CD8-positive, alpha-beta memory T cell (primary cell): ENCODE results near the gene CLDN20. TPM values are rescaled to one million over a fixed set of nuclear protein-coding genes. Genes with fewer than 3 reads are reported as not detected.
A peak's percentile ranks its signal among the peaks of the same experiment; 100 is the strongest.
"Not testable (repeated sequence)": the region's sequence is repeated elsewhere in the genome, so short reads cannot be mapped to it uniquely, and the experiment has no call there.

Source experiments
- CTCF ChIA-PET: fragments of 350-600 bp; sonication (Branson Sonifier 250); formaldehyde crosslinking; loops from one replicate; lab custom pipeline; 2021; ENCODE audit warnings: antibody characterized with exemption; lab: Charles Lee
- POLR2A ChIA-PET: fragments of 350-600 bp; sonication (Branson Sonifier 250); formaldehyde crosslinking; loops from one replicate; lab custom pipeline; 2021; ENCODE audit warnings: antibody characterized with exemption; lab: Charles Lee
- DNase-seq, 5 donors: peaks; one replicate each; pipeline versions ENCODE4 v3.0.0 to v3.0.0-alpha.2; 2020 to 2022; ENCODE audit warnings: mixed read lengths in 1 of 5
- H3K27ac ChIP-seq: one replicate; pipeline ENCODE4 v1.7.0; 2013; ENCODE audit warnings: low read depth, mild to moderate bottlenecking, low read length, moderate library complexity
- H3K27me3 ChIP-seq: 2 replicates; pipeline ENCODE4 v1.7.0; 2013; ENCODE audit warnings: low read length, mild to moderate bottlenecking; ENCODE audit not compliant: insufficient read depth, poor library complexity, severe bottlenecking
- H3K36me3 ChIP-seq: 2 replicates; pipeline ENCODE4 v1.7.0; 2013; ENCODE audit warnings: mild to moderate bottlenecking, low read length, moderate library complexity; ENCODE audit not compliant: insufficient read depth
- H3K4me1 ChIP-seq: 2 replicates; pipeline ENCODE4 v1.7.0; 2013; ENCODE audit warnings: mild to moderate bottlenecking, low read length, moderate library complexity; ENCODE audit not compliant: insufficient read depth
- H3K4me3 ChIP-seq: 2 replicates; pipeline ENCODE4 v1.7.0; 2013; ENCODE audit warnings: mild to moderate bottlenecking, low read length
- H3K9me3 ChIP-seq: 2 replicates; pipeline ENCODE4 v1.7.0; 2013; ENCODE audit warnings: mild to moderate bottlenecking, low read length
- H3K27ac Mint-ChIP-seq, 8 donors: one replicate each; pipeline ENCODE4 v1.8.0; 2020 to 2021; ENCODE audit warnings: mixed read lengths in 8 of 8, mild to moderate bottlenecking in 6 of 8, inconsistent platforms in 3 of 8, moderate library complexity in 3 of 8
- H3K27me3 Mint-ChIP-seq, 2 donors: one replicate each; pipeline ENCODE4 v1.8.0; 2020 to 2021; ENCODE audit warnings: mixed read lengths in 2 of 2, mild to moderate bottlenecking in 1 of 2, moderate library complexity in 1 of 2
- H3K36me3 Mint-ChIP-seq, 3 donors: one replicate each; pipeline ENCODE4 v1.8.0; 2020 to 2021; ENCODE audit warnings: mixed read lengths in 3 of 3, inconsistent platforms in 1 of 3, mild to moderate bottlenecking in 1 of 3
- H3K4me1 Mint-ChIP-seq, 3 donors: one replicate each; pipeline ENCODE4 v1.8.0; 2020 to 2021; ENCODE audit warnings: mixed read lengths in 3 of 3, inconsistent platforms in 1 of 3, mild to moderate bottlenecking in 1 of 3
- H3K4me3 Mint-ChIP-seq, 7 donors: one replicate each; pipeline ENCODE4 v1.8.0; 2020 to 2021; ENCODE audit warnings: mixed read lengths in 7 of 7, mild to moderate bottlenecking in 6 of 7, moderate library complexity in 4 of 7, inconsistent platforms in 2 of 7
- H3K9me3 Mint-ChIP-seq, 5 donors: one replicate each; pipeline ENCODE4 v1.8.0; 2020 to 2022; ENCODE audit warnings: mixed read lengths in 5 of 5, mild to moderate bottlenecking in 3 of 5, moderate library complexity in 2 of 5, inconsistent platforms in 1 of 5
- polyA plus RNA-seq: library from polyadenylated mRNA; unstranded; fragments of 300-500 nt; fragmentation: Illumina TruSeq; gene quantifications from one replicate; pipeline ENCODE4 v1.2.3, GENCODE V29; 2021
- total RNA-seq, 2 experiments: library from RNA; stranded (reverse); gene quantifications; one replicate each; pipeline ENCODE4 v1.2.3, GENCODE V29; 2021

Gene CLDN20
- total and polyA plus RNA-seq, 3 experiments from 2014 or later, result not detected

- H3K4me3 Mint-ChIP-seq, result peak overlapping the region; percentile 10 to 75 (median 65)
- H3K9me3 Mint-ChIP-seq, result no peaks in the 10 kb centered on the region
- ChIA-PET CTCF (interaction anchor here (1.2 kb wide), 1 partner anchor 11 kb away, joined by 4 read pairs; no protein-coding TSS in a partner anchor), POLR2A (no interaction called here)
- peaks cover 13% of the 10 kb centered on the region for H3K4me1 ChIP-seq
- H3K27me3 ChIP-seq, result no peaks in the 10 kb centered on the region
- H3K27ac Mint-ChIP-seq, result peak overlapping the region; percentile 21 to 91 (median 70)
- no peak overlapping the region for H3K4me3 ChIP-seq
- H3K36me3 ChIP-seq, result no peaks in the 10 kb centered on the region
- H3K4me1 Mint-ChIP-seq, result peaks cover 12 to 17% (median 13%) of the 10 kb centered on the region in 3 donors
- peaks cover 0 to 1% (median under 1%) of the 10 kb centered on the region in 3 donors for H3K36me3 Mint-ChIP-seq
- no peaks in the 10 kb centered on the region for H3K9me3 ChIP-seq
- DNase-seq, result peak in 3 of 5 donors; percentile 8 to 55 (median 31)
- peaks cover under 1 to 7% of the 10 kb centered on the region in 2 donors for H3K27me3 Mint-ChIP-seq
- no peak overlapping the region for H3K27ac ChIP-seq
Observed at GRCh38 chr6:155223646-155224451, 40.0 kb upstream of the CLDN20 start.

DNA sequence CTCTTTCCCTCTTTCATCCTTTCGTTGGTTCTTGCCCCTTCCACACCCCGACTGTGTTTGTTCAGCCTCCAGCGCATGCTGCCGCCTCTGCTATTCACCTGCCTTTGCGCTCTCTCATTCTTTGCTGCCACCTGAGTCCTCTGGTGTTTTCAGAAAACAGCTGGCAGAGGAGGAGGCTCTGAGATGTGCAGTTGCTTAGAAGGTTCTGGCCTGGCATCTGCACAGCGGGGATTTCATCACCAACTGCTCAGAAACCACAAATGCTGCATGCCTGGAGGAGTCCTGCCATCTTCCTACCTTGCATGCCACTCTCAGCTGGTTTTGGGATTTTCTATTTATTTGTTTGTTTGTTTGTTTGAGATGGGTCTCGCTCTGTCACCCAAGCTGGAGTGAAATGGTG lies 39.2 kb upstream of the CLDN20 start:
- H3K27ac ChIP-seq, result no peak overlapping the region
- no peaks in the 10 kb centered on the region for H3K36me3 ChIP-seq
- no peaks in the 10 kb centered on the region for H3K9me3 ChIP-seq
- H3K27me3 ChIP-seq, result no peaks in the 10 kb centered on the region
- POLR2A ChIA-PET, result no interaction called here
- Mint-ChIP-seq H3K36me3 (peaks cover 0 to 4% (median 3%) of the 10 kb centered on the region in 3 donors), H3K27ac (peak overlapping the region in 4 of 8 donors; percentile 30 to 91 (median 58)), H3K4me3 (peak overlapping the region in 2 of 7 donors; percentile 34 to 52), H3K27me3 (peaks cover 2 to 3% of the 10 kb centered on the region in 2 donors), H3K9me3 (no peaks in the 10 kb centered on the region), H3K4me1 (peaks cover 12 to 17% (median 13%) of the 10 kb centered on the region in 3 donors)
- no peak for DNase-seq
- peaks cover 13% of the 10 kb centered on the region for H3K4me1 ChIP-seq
- H3K4me3 ChIP-seq, result no peak overlapping the region
- CTCF ChIA-PET, result interaction anchor here (1.2 kb wide), 1 partner anchor 11 kb away, joined by 4 read pairs; no protein-coding TSS in a partner anchor

DNA sequence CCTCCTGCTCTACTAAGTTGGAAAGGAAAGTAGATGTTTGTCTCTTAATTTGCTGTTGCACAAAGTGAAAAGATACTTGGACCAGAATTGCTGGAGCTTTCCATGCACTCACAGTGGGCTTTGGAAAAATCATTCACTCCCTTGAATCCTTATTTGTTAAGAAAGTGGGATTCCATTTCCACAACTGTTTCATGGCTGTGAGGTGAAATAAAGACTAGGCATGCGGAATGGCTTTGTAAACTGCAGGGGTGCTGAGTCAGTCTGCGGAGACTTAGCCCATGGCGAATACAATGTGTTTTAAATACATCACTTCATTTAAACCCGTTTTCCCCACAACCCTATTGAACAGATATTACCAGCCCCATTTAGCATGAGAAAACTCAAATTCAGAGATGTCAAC lies 36.8 kb upstream of the CLDN20 start:
- H3K9me3 Mint-ChIP-seq, result peaks cover 0 to 3% (median 0%) of the 10 kb centered on the region in 5 donors
- peaks cover 0 to 8% (median 4%) of the 10 kb centered on the region in 3 donors for H3K36me3 Mint-ChIP-seq
- Histone ChIP-seq H3K27ac (no peak overlapping the region), H3K4me1 (peaks cover 13% of the 10 kb centered on the region), H3K27me3 (no peaks in the 10 kb centered on the region), H3K9me3 (no peaks in the 10 kb centered on the region), H3K4me3 (no peak overlapping the region), H3K36me3 (no peaks in the 10 kb centered on the region)
- no peak overlapping the region for H3K4me3 Mint-ChIP-seq
- peaks cover 12 to 17% (median 13%) of the 10 kb centered on the region in 3 donors for H3K4me1 Mint-ChIP-seq
- CTCF ChIA-PET, result no interaction called here
- H3K27me3 Mint-ChIP-seq, result peaks cover 0 to 4% of the 10 kb centered on the region in 2 donors
- no peak for DNase-seq
- no peak overlapping the region for H3K27ac Mint-ChIP-seq
- POLR2A ChIA-PET, result no interaction called here

DNA sequence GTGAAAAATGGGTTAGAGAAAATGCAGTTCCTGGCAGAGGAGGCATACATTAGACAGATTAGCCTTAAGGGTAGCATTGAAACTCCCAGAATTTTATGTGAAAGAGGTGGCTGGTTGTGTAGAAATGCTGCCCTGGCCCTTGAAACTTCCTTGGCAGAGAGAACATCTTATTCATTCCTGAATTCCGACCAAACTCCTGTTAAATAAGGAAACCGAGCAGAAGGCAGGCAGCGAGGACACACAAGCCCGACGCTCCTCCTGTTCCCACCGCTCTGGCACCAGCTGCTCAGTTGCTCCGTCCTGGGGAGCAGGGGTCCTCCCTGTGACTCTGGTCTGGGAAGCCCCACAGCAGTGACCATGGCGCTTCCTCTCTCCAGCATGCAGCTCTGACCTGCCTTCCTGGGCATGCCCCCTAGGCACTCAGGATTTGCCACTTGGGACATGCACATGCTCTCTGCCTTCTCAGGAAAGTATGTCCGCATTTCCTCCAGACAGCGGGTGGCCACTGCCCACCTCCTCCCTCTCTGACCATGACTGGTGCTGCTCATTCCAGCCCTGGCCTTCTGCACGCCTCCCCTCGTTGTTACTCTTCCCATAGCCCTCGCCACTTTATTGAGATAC lies 35.2 kb upstream of the CLDN20 start:
- no peak for DNase-seq
- Mint-ChIP-seq H3K4me1 (peaks cover 11% of the 10 kb centered on the region in 3 donors), H3K27ac (no peak overlapping the region), H3K4me3 (no peak overlapping the region), H3K9me3 (peaks cover 0 to 3% (median 0%) of the 10 kb centered on the region in 5 donors), H3K36me3 (peaks cover 0 to 8% (median 4%) of the 10 kb centered on the region in 3 donors), H3K27me3 (peaks cover 0 to 4% of the 10 kb centered on the region in 2 donors)
- no peak overlapping the region for H3K27ac ChIP-seq
- CTCF ChIA-PET, result no interaction called here
- peaks cover 11% of the 10 kb centered on the region for H3K4me1 ChIP-seq
- no peak overlapping the region for H3K4me3 ChIP-seq
- H3K27me3 ChIP-seq, result no peaks in the 10 kb centered on the region
- POLR2A ChIA-PET, result no interaction called here
- H3K9me3 ChIP-seq, result no peaks in the 10 kb centered on the region
- no peaks in the 10 kb centered on the region for H3K36me3 ChIP-seq

GRCh38 chr6:155230975-155231374 lies 32.8 kb upstream of the CLDN20 start:
- CTCF ChIA-PET, H3K4me1 Mint-ChIP-seq, H3K4me1 ChIP-seq, H3K9me3 Mint-ChIP-seq, H3K4me3 ChIP-seq, DNase-seq, H3K36me3 ChIP-seq, H3K9me3 ChIP-seq, H3K27ac Mint-ChIP-seq, H3K4me3 Mint-ChIP-seq, H3K27me3 ChIP-seq, H3K27ac ChIP-seq, H3K36me3 Mint-ChIP-seq, H3K27me3 Mint-ChIP-seq: not testable (repeated sequence)
- POLR2A ChIA-PET, result interaction anchor here (0.6 to 0.7 kb wide), 2 partner anchors 9 to 165 kb away, joined by 3 read pairs; no protein-coding TSS in a partner anchor

GRCh38 chr6:155232848-155233247 lies 31.0 kb upstream of the CLDN20 start:
- Mint-ChIP-seq H3K4me1 (no peaks in the 10 kb centered on the region), H3K4me3 (no peak overlapping the region), H3K27ac (peak overlapping the region in 1 of 8 donors; percentile 29), H3K9me3 (peaks cover 0 to 3% (median 0%) of the 10 kb centered on the region in 5 donors), H3K36me3 (peaks cover 0 to 8% (median 2%) of the 10 kb centered on the region in 3 donors), H3K27me3 (peaks cover 5% of the 10 kb centered on the region in 2 donors)
- Histone ChIP-seq H3K27me3 (no peaks in the 10 kb centered on the region), H3K27ac (no peak overlapping the region), H3K4me3 (no peak overlapping the region), H3K4me1 (no peaks in the 10 kb centered on the region), H3K36me3 (no peaks in the 10 kb centered on the region), H3K9me3 (no peaks in the 10 kb centered on the region)
- no peak for DNase-seq
- CTCF ChIA-PET, result interaction anchor here (1.5 kb wide), 1 partner anchor 20 kb away, joined by 3 read pairs; no protein-coding TSS in a partner anchor
- POLR2A ChIA-PET, result no interaction called here

GRCh38 chr6:155234167-155234566 lies 29.6 kb upstream of the CLDN20 start:
- CTCF ChIA-PET, result no interaction called here
- Mint-ChIP-seq H3K27me3 (peaks cover 2 to 17% of the 10 kb centered on the region in 2 donors), H3K9me3 (peaks cover 0 to 6% (median 0%) of the 10 kb centered on the region in 5 donors), H3K36me3 (peaks cover 0 to 14% (median 0%) of the 10 kb centered on the region in 3 donors), H3K4me3 (no peak overlapping the region), H3K4me1 (no peaks in the 10 kb centered on the region), H3K27ac (no peak overlapping the region)
- Histone ChIP-seq H3K4me1 (no peaks in the 10 kb centered on the region), H3K9me3 (no peaks in the 10 kb centered on the region), H3K27me3 (no peaks in the 10 kb centered on the region), H3K4me3 (no peak overlapping the region), H3K27ac (no peak overlapping the region), H3K36me3 (no peaks in the 10 kb centered on the region)
- POLR2A ChIA-PET, result no interaction called here
- DNase-seq, result no peak

GRCh38 chr6:155234687-155235086 lies 29.1 kb upstream of the CLDN20 start:
- Histone ChIP-seq H3K4me1 (no peaks in the 10 kb centered on the region), H3K9me3 (no peaks in the 10 kb centered on the region), H3K36me3 (no peaks in the 10 kb centered on the region), H3K27ac (no peak overlapping the region), H3K4me3 (no peak overlapping the region), H3K27me3 (no peaks in the 10 kb centered on the region)
- ChIA-PET CTCF (interaction anchor here (1.4 kb wide), 1 partner anchor 10 kb away, joined by 4 read pairs; no protein-coding TSS in a partner anchor), POLR2A (no interaction called here)
- H3K27me3 Mint-ChIP-seq, result peaks cover 2 to 17% of the 10 kb centered on the region in 2 donors
- H3K4me1 Mint-ChIP-seq, result no peaks in the 10 kb centered on the region
- no peak overlapping the region for H3K27ac Mint-ChIP-seq
- H3K36me3 Mint-ChIP-seq, result peaks cover 0 to 14% (median 0%) of the 10 kb centered on the region in 3 donors
- H3K4me3 Mint-ChIP-seq, result no peak overlapping the region
- peaks cover 0 to 6% (median 0%) of the 10 kb centered on the region in 5 donors for H3K9me3 Mint-ChIP-seq
- DNase-seq, result no peak
